ENCODE measurements around the gene SCML2.
"Not testable (repeated sequence)": the region's sequence is repeated elsewhere in the genome, so short reads cannot be mapped to it uniquely, and the experiment has no call there.

The SCML2 gene

GRCh38 chrX:18255059-18255458 lies 99.4 kb downstream of the SCML2 start:
- DNase-seq: no peak

DNA sequence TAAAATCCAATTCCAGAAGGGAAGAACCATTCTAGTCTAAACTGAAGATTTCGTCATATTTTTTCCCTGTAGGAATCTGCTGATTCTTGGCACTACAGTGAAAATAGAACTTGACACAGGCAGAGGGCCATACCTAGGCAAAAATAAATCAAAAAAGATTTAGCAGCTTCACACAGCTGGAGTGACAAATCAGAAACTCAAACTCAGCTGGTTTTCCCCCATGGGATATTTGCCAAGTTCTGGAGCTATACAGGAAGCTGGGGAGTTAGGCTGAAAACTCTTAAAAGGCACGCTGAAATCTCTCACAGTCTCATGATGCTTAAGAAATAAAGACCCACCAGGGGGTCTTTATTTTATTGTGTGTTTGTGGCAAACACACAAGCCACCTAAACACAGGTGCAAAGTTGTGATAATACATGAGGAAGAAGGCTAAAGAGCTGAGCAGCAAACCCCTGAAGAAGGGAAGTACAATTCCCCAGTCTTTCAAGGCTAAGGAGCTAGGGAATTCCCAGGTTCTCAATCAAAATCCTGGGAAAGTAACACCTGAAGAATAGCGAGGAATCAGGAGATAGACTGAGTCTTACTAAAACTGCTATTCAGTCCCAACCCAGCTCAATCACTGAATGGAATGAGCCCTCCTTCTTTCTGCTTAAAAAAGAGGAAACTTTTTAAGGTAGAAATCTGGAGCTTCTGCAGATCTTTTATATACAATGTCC lies 101.7 kb downstream of the SCML2 start:
- DNase-seq: no peak

DNA sequence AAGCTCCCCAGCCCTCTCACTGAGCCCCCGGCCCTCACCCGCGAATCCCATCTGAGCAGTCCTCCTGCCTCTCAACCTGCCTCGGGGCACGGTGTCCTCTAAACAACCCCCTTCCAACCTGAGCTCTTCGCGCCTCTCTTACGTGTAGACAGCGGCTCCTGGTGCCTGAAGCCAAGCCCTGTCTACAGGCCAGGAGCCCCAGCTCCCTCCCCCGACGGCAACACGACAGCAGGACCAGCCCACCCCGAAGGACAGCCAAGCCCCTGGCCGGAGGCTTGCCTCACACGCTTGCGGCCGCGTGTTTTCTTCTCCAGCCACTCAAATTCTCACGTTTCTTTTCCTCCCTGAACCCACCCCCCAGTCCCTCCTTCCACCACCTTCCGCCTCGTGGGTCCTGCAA lies 124.8 kb downstream of the SCML2 start:
- DNase-seq: not testable (repeated sequence)

DNA sequence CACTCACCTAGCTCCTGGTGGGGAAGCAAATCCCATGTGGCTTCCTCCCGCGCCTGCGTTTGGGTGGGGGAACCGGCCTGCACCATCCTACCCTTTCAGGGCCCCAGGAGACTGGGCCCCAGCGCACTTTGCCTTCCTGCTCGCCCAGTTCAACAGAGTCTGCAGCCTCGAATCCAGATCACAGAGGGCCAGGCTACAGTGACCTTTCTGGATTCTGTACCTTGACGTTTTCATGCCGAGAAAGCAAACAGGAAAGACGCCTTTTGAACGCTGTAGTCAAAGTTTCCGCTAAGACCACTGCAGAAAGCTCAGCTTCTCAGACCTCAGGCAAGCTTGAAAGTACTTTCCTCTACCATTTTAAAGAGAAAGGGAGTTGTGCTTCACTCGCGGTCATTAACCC lies 126.4 kb downstream of the SCML2 start:
- DNase-seq: no peak

DNA sequence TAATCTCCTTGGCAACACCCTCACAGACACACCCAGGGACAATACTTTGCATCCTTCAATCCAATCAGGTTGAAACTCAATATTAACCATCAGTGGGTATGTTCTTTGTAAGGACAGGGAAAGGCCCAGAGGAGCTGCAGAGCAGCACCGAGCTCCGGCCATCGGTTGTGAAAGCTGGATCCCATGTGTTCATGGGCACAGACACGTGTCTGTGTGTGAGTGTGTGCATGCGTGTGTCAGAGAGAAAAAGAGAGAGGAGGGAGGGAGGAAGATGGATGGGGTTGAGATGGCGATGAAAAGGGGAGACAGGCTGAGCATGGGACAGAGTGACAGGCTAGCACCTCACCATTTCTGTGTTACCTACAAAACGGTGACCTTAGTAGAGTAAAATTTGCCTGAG lies 127.0 kb downstream of the SCML2 start:
- DNase-seq: no peak

DNA sequence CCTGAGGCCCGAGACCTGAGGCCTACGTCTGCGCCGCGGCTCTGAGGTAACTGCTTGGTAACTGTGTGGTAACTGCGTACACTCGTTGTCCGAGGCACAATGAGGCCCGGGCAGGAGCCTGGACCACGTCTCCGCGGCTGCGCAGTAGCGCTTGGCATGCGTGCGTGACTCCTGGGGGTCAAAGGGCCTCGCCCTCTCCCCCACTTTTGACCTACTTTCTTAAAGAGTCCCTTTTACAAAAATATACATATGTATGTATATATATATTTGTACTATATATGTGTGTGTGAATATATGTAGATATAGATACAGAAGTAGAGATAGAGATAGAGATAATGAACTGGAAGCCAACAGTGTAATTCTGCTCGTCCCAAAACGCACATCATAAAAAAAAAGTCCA lies 133.7 kb downstream of the SCML2 start, which contains the start of gene BEND2:
Gene BEND2, minus strand, starts transcription at position 101 of the 400 bp plus-strand sequence. CDS start 136 bp downstream, outside the sequence.
- DNase-seq: no peak

DNA sequence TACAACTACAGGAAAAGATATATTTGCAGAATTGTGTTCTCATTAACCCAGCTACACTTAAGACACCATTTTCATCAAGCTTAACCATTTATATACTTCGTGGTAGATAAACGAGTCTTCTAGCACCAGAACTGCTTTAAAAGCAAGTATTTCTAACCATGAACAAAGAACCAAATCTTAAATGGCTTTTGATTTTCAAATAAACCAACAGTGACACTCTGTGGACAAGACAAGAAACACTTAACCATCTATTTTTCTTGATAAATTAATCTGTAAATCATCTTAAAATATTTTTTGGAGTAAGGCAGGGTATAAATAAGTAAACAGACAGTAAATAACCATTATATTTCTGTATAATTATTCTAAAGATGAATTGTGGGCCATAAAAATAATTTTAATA lies 144.0 kb downstream of the SCML2 start:
- DNase-seq: no peak

- no peak for DNase-seq
These were observed 147.8 kb downstream of the SCML2 start for GRCh38 chrX:18206657-18207056.

GRCh38 chrX:18203631-18204030 lies 150.9 kb downstream of the SCML2 start:
- no peak for DNase-seq

GRCh38 chrX:18194688-18195087 lies 159.8 kb downstream of the SCML2 start:
- no peak for DNase-seq
